Inflammatory macrophage treated with lipopolysaccharide for 1 hour (primary cell): ENCODE results near the gene RTBDN.

Experiments used
- DNase-seq, 2 donors: peaks; one replicate each; pipeline ENCODE4 v3.0.0-alpha.2; 2020 to 2022

RTBDN gene

GRCh38 chr19:12834566-12834943 is at the start of gene RTBDN:
Gene RTBDN (minus strand): TSS chr19:12834579. CDS start chr19:12829979, 4,600 bp downstream.
- DNase-seq = no peak

- DNase-seq = no peak
Observed at GRCh38 chr19:12882589-12882988, 48.2 kb upstream of the RTBDN start.

- DNase-seq = peak; percentile 92 to 96
Observed at GRCh38 chr19:12881172-12881808, 46.9 kb upstream of the RTBDN start, which contains the start of gene DNASE2. Gene DNASE2 (minus strand): TSS chr19:12881449. CDS start chr19:12881375, 74 bp downstream.

- no peak for DNase-seq
Observed at GRCh38 chr19:12880551-12881171, 46.3 kb upstream of the RTBDN start.

- no peak for DNase-seq
Observed at GRCh38 chr19:12875086-12875485, 40.7 kb upstream of the RTBDN start.

- DNase-seq = no peak
Observed at GRCh38 chr19:12873891-12874745, 39.7 kb upstream of the RTBDN start.

GRCh38 chr19:12872941-12873890 is 38.8 kb upstream of the RTBDN start:
- peak; percentile 51 to 60 for DNase-seq

- no peak for DNase-seq
Observed at GRCh38 chr19:12872255-12872654, 37.9 kb upstream of the RTBDN start.

- no peak for DNase-seq
Observed at GRCh38 chr19:12871681-12872080, 37.3 kb upstream of the RTBDN start.

- no peak for DNase-seq
Observed at GRCh38 chr19:12868540-12869112, 34.2 kb upstream of the RTBDN start.

GRCh38 chr19:12867120-12868099 is 33.0 kb upstream of the RTBDN start:
- DNase-seq = peak; percentile 41 to 68

GRCh38 chr19:12866416-12867119 is 32.2 kb upstream of the RTBDN start:
- DNase-seq = no peak

GRCh38 chr19:12865746-12866415 is 31.5 kb upstream of the RTBDN start:
- DNase-seq = no peak

- DNase-seq = no peak
Observed at GRCh38 chr19:12864721-12865715, 30.6 kb upstream of the RTBDN start.

GRCh38 chr19:12864143-12864542 is 29.8 kb upstream of the RTBDN start:
- no peak for DNase-seq

- no peak for DNase-seq
Observed at GRCh38 chr19:12859546-12859945, 25.2 kb upstream of the RTBDN start.

- no peak for DNase-seq
Observed at GRCh38 chr19:12858041-12858928, 23.9 kb upstream of the RTBDN start.
